ENCODE results near the gene B3GAT1.

B3GAT1 gene

GRCh38 chr11:134410766-134411165, 1.3 kb downstream of the B3GAT1 start:
- no peak overlapping the region for H3K9ac ChIP-seq (ENCODE audit: low read depth in 1 of 2, low read length in 2 of 2)
- no peak overlapping the region for H3K27ac ChIP-seq (ENCODE audit: low read depth, low read length)
- no peak overlapping the region for H3K4me3 ChIP-seq (ENCODE audit: low read depth in 1 of 2, low read length in 2 of 2)
- H3K9me3 ChIP-seq (ENCODE audit: control insufficient read depth in 1 of 2, low read length in 2 of 2) = no peaks in the 10 kb centered on the region
- H3K27me3 ChIP-seq (ENCODE audit: control insufficient read depth in 1 of 2, insufficient read depth in 2 of 2, low read length in 2 of 2) = peaks cover 53 to 62% of the 10 kb centered on the region in 2 donors
- H3K36me3 ChIP-seq (ENCODE audit: control insufficient read depth in 1 of 2, insufficient read depth in 2 of 2, low read length in 2 of 2) = no peaks in the 10 kb centered on the region
- H3K4me1 ChIP-seq (ENCODE audit: control insufficient read depth in 1 of 2, insufficient read depth in 2 of 2, low read length in 2 of 2) = peaks cover 0 to 3% of the 10 kb centered on the region in 2 donors

- H3K4me1 ChIP-seq (ENCODE audit: control insufficient read depth in 1 of 2, insufficient read depth in 2 of 2, low read length in 2 of 2) = peaks cover 0 to 3% of the 10 kb centered on the region in 2 donors
- H3K4me3 ChIP-seq (ENCODE audit: low read depth in 1 of 2, low read length in 2 of 2) = no peak overlapping the region
- no peak overlapping the region for H3K27ac ChIP-seq (ENCODE audit: low read depth, low read length)
- no peaks in the 10 kb centered on the region for H3K36me3 ChIP-seq (ENCODE audit: control insufficient read depth in 1 of 2, insufficient read depth in 2 of 2, low read length in 2 of 2)
- peaks cover 44 to 54% of the 10 kb centered on the region in 2 donors for H3K27me3 ChIP-seq (ENCODE audit: control insufficient read depth in 1 of 2, insufficient read depth in 2 of 2, low read length in 2 of 2)
- no peak overlapping the region for H3K9ac ChIP-seq (ENCODE audit: low read depth in 1 of 2, low read length in 2 of 2)
- no peaks in the 10 kb centered on the region for H3K9me3 ChIP-seq (ENCODE audit: control insufficient read depth in 1 of 2, low read length in 2 of 2)
Observed at GRCh38 chr11:134409552-134410429, 2.3 kb downstream of the B3GAT1 start.

- no peaks in the 10 kb centered on the region for H3K9me3 ChIP-seq (ENCODE audit: control insufficient read depth in 1 of 2, low read length in 2 of 2)
- peaks cover 29 to 36% of the 10 kb centered on the region in 2 donors for H3K27me3 ChIP-seq (ENCODE audit: control insufficient read depth in 1 of 2, insufficient read depth in 2 of 2, low read length in 2 of 2)
- no peaks in the 10 kb centered on the region for H3K36me3 ChIP-seq (ENCODE audit: control insufficient read depth in 1 of 2, insufficient read depth in 2 of 2, low read length in 2 of 2)
- H3K4me1 ChIP-seq (ENCODE audit: control insufficient read depth in 1 of 2, insufficient read depth in 2 of 2, low read length in 2 of 2) = peaks cover 0 to 3% of the 10 kb centered on the region in 2 donors
- no peak overlapping the region for H3K4me3 ChIP-seq (ENCODE audit: low read depth in 1 of 2, low read length in 2 of 2)
- H3K27ac ChIP-seq (ENCODE audit: low read depth, low read length) = no peak overlapping the region
- no peak overlapping the region for H3K9ac ChIP-seq (ENCODE audit: low read depth in 1 of 2, low read length in 2 of 2)
Observed at GRCh38 chr11:134407923-134408322, 4.1 kb downstream of the B3GAT1 start.

- Histone ChIP-seq H3K27me3 (ENCODE audit: control insufficient read depth in 1 of 2, insufficient read depth in 2 of 2, low read length in 2 of 2) (peaks cover 25 to 31% of the 10 kb centered on the region in 2 donors), H3K27ac (ENCODE audit: low read depth, low read length) (no peak overlapping the region), H3K4me3 (ENCODE audit: low read depth in 1 of 2, low read length in 2 of 2) (no peak overlapping the region), H3K4me1 (ENCODE audit: control insufficient read depth in 1 of 2, insufficient read depth in 2 of 2, low read length in 2 of 2) (peaks cover 0 to 3% of the 10 kb centered on the region in 2 donors), H3K9me3 (ENCODE audit: control insufficient read depth in 1 of 2, low read length in 2 of 2) (no peaks in the 10 kb centered on the region), H3K9ac (ENCODE audit: low read depth in 1 of 2, low read length in 2 of 2) (no peak overlapping the region), H3K36me3 (ENCODE audit: control insufficient read depth in 1 of 2, insufficient read depth in 2 of 2, low read length in 2 of 2) (no peaks in the 10 kb centered on the region)
Observed at GRCh38 chr11:134407321-134407828, 4.7 kb downstream of the B3GAT1 start.

- Histone ChIP-seq H3K36me3 (ENCODE audit: control insufficient read depth in 1 of 2, insufficient read depth in 2 of 2, low read length in 2 of 2) (no peaks in the 10 kb centered on the region), H3K4me3 (ENCODE audit: low read depth in 1 of 2, low read length in 2 of 2) (no peak overlapping the region), H3K4me1 (ENCODE audit: control insufficient read depth in 1 of 2, insufficient read depth in 2 of 2, low read length in 2 of 2) (peaks cover 0 to 3% of the 10 kb centered on the region in 2 donors), H3K9ac (ENCODE audit: low read depth in 1 of 2, low read length in 2 of 2) (no peak overlapping the region), H3K27me3 (ENCODE audit: control insufficient read depth in 1 of 2, insufficient read depth in 2 of 2, low read length in 2 of 2) (peaks cover 25 to 31% of the 10 kb centered on the region in 2 donors), H3K9me3 (ENCODE audit: control insufficient read depth in 1 of 2, low read length in 2 of 2) (no peaks in the 10 kb centered on the region), H3K27ac (ENCODE audit: low read depth, low read length) (no peak overlapping the region)
Observed at GRCh38 chr11:134406264-134407185, 5.5 kb downstream of the B3GAT1 start.

GRCh38 chr11:134405841-134406240, 6.2 kb downstream of the B3GAT1 start:
- Histone ChIP-seq H3K4me3 (ENCODE audit: low read depth in 1 of 2, low read length in 2 of 2) (no peak overlapping the region), H3K9ac (ENCODE audit: low read depth in 1 of 2, low read length in 2 of 2) (no peak overlapping the region), H3K4me1 (ENCODE audit: control insufficient read depth in 1 of 2, insufficient read depth in 2 of 2, low read length in 2 of 2) (no peaks in the 10 kb centered on the region), H3K27me3 (ENCODE audit: control insufficient read depth in 1 of 2, insufficient read depth in 2 of 2, low read length in 2 of 2) (peaks cover 18 to 24% of the 10 kb centered on the region in 2 donors), H3K27ac (ENCODE audit: low read depth, low read length) (no peak overlapping the region), H3K9me3 (ENCODE audit: control insufficient read depth in 1 of 2, low read length in 2 of 2) (no peaks in the 10 kb centered on the region), H3K36me3 (ENCODE audit: control insufficient read depth in 1 of 2, insufficient read depth in 2 of 2, low read length in 2 of 2) (no peaks in the 10 kb centered on the region)

- Histone ChIP-seq H3K9me3 (ENCODE audit: control insufficient read depth in 1 of 2, low read length in 2 of 2) (no peaks in the 10 kb centered on the region), H3K27me3 (ENCODE audit: control insufficient read depth in 1 of 2, insufficient read depth in 2 of 2, low read length in 2 of 2) (peaks cover 14 to 20% of the 10 kb centered on the region in 2 donors), H3K4me1 (ENCODE audit: control insufficient read depth in 1 of 2, insufficient read depth in 2 of 2, low read length in 2 of 2) (no peaks in the 10 kb centered on the region), H3K36me3 (ENCODE audit: control insufficient read depth in 1 of 2, insufficient read depth in 2 of 2, low read length in 2 of 2) (no peaks in the 10 kb centered on the region), H3K9ac (ENCODE audit: low read depth in 1 of 2, low read length in 2 of 2) (no peak overlapping the region), H3K27ac (ENCODE audit: low read depth, low read length) (no peak overlapping the region), H3K4me3 (ENCODE audit: low read depth in 1 of 2, low read length in 2 of 2) (no peak overlapping the region)
Observed at GRCh38 chr11:134405436-134405835, 6.6 kb downstream of the B3GAT1 start.

- no peak overlapping the region for H3K27ac ChIP-seq (ENCODE audit: low read depth, low read length)
Observed at GRCh38 chr11:134404575-134405341, 7.3 kb downstream of the B3GAT1 start.

GRCh38 chr11:134402910-134403309, 9.1 kb downstream of the B3GAT1 start:
- H3K9me3 ChIP-seq (ENCODE audit: control insufficient read depth in 1 of 2, low read length in 2 of 2) = no peaks in the 10 kb centered on the region
- peaks cover 3 to 11% of the 10 kb centered on the region in 2 donors for H3K27me3 ChIP-seq (ENCODE audit: control insufficient read depth in 1 of 2, insufficient read depth in 2 of 2, low read length in 2 of 2)
- no peaks in the 10 kb centered on the region for H3K36me3 ChIP-seq (ENCODE audit: control insufficient read depth in 1 of 2, insufficient read depth in 2 of 2, low read length in 2 of 2)
- no peaks in the 10 kb centered on the region for H3K4me1 ChIP-seq (ENCODE audit: control insufficient read depth in 1 of 2, insufficient read depth in 2 of 2, low read length in 2 of 2)
- no peak overlapping the region for H3K9ac ChIP-seq (ENCODE audit: low read depth in 1 of 2, low read length in 2 of 2)
- no peak overlapping the region for H3K27ac ChIP-seq (ENCODE audit: low read depth, low read length)
- H3K4me3 ChIP-seq (ENCODE audit: low read depth in 1 of 2, low read length in 2 of 2) = no peak overlapping the region

More at GRCh38 chr11:134404575-134405341, 7.3 kb downstream of the B3GAT1 start:
- H3K27me3 ChIP-seq (ENCODE audit: control insufficient read depth in 1 of 2, insufficient read depth in 2 of 2, low read length in 2 of 2) = peaks cover 8 to 14% of the 10 kb centered on the region in 2 donors
- no peaks in the 10 kb centered on the region for H3K36me3 ChIP-seq (ENCODE audit: control insufficient read depth in 1 of 2, insufficient read depth in 2 of 2, low read length in 2 of 2)
- H3K4me1 ChIP-seq (ENCODE audit: control insufficient read depth in 1 of 2, insufficient read depth in 2 of 2, low read length in 2 of 2) = no peaks in the 10 kb centered on the region
- H3K9me3 ChIP-seq (ENCODE audit: control insufficient read depth in 1 of 2, low read length in 2 of 2) = no peaks in the 10 kb centered on the region
- H3K4me3 ChIP-seq (ENCODE audit: low read depth in 1 of 2, low read length in 2 of 2) = no peak overlapping the region
- no peak overlapping the region for H3K9ac ChIP-seq (ENCODE audit: low read depth in 1 of 2, low read length in 2 of 2)

Measured in duodenal mucosa (tissue), 2 donors.